Ectodermal cell (in vitro differentiated cells): ENCODE data around the gene DACH1.

Experiments used
- H3K27ac ChIP-seq: 2 replicates; pipeline ENCODE4 v1.7.0; 2013; ENCODE audit warnings: mild to moderate bottlenecking, low read depth, low read length; ENCODE audit not compliant: insufficient read depth, poor library complexity, severe bottlenecking
- H3K27me3 ChIP-seq: 2 replicates; pipeline ENCODE4 v1.7.0; 2013; ENCODE audit warnings: mild to moderate bottlenecking, low read length; ENCODE audit not compliant: insufficient read depth, control insufficient read depth, poor library complexity, severe bottlenecking
- H3K36me3 ChIP-seq: one replicate; pipeline ENCODE4 v1.7.0; 2013; ENCODE audit warnings: low read length; ENCODE audit not compliant: control insufficient read depth, insufficient read depth
- H3K4me1 ChIP-seq: one replicate; pipeline ENCODE4 v1.7.0; 2013; ENCODE audit warnings: low read length; ENCODE audit not compliant: control insufficient read depth, insufficient read depth
- H3K4me3 ChIP-seq: 2 replicates; pipeline ENCODE4 v1.7.0; 2013; ENCODE audit warnings: low read depth, low read length, control low read depth; ENCODE audit not compliant: insufficient read depth
- H3K9me3 ChIP-seq: 2 replicates; pipeline ENCODE4 v1.7.0; 2013; ENCODE audit warnings: mild to moderate bottlenecking, low read length, moderate library complexity; ENCODE audit not compliant: control insufficient read depth
- WGBS, 2 experiments: methylation state at CpG; one replicate each; pipeline ENCODE4 v1.1.7; 2013; ENCODE audit warnings: missing lambda C conversion rate in 2 of 2; 5-methylcytosine and 5-hydroxymethylcytosine counted together

Gene DACH1

DNA sequence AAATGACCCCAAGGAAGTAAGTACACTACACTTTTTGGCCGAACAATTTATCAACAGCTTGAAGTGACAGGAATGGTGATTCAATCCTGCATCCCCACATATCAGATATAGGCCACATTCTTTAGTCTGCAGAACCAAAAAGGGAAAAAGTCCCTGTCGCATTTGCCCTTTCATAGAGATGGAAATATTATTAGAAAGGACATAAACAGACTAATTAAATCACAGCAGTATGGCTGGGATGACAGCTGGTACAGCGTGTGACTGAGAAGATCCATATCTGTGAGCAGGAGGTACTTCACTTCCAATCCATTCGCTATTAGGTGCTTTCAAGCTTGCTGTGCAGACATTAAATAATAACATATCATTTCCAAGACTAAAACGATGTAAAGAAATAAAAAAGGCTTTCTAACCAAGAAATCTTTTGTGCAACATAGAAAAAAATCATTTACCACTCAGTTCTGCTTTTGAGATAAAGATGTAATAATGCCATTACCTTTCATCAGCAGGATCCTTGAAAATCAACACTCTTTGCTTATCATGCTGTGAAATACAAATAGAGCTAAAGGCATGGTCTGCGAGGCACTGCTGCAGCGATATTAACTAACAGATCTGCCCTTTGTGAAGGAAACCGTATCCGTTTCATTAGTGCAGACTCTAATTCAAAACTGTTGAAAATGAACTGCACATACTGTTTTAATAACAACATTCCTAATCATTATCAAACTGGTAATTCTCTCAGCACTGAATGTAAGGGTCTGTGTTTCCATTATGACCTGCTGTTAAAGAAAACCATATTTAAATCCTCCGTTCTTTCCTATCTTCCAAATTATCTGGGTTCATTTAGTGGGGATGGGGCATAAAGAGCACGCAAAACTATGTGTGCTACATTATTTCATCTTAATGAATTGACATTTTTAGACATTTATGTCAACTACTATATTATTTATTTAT is 245.6 kb downstream of the DACH1 start:
- no peaks in the 10 kb centered on the region for H3K27me3 ChIP-seq
- 64 to 74% methylated on average over 7 to 11 of the region's 11 CpGs for WGBS, 2 experiments
- no peaks in the 10 kb centered on the region for H3K36me3 ChIP-seq
- H3K9me3 ChIP-seq, result no peaks in the 10 kb centered on the region
- H3K4me1 ChIP-seq, result no peaks in the 10 kb centered on the region
- H3K4me3 ChIP-seq, result no peak overlapping the region
- H3K27ac ChIP-seq, result peak overlapping the region; percentile 33

GRCh38 chr13:71619096-71619495 is 247.9 kb downstream of the DACH1 start:
- no peaks in the 10 kb centered on the region for H3K36me3 ChIP-seq
- H3K4me1 ChIP-seq, result no peaks in the 10 kb centered on the region
- H3K4me3 ChIP-seq, result no peak overlapping the region
- no peaks in the 10 kb centered on the region for H3K9me3 ChIP-seq
- H3K27me3 ChIP-seq, result no peaks in the 10 kb centered on the region
- no peak overlapping the region for H3K27ac ChIP-seq

DNA sequence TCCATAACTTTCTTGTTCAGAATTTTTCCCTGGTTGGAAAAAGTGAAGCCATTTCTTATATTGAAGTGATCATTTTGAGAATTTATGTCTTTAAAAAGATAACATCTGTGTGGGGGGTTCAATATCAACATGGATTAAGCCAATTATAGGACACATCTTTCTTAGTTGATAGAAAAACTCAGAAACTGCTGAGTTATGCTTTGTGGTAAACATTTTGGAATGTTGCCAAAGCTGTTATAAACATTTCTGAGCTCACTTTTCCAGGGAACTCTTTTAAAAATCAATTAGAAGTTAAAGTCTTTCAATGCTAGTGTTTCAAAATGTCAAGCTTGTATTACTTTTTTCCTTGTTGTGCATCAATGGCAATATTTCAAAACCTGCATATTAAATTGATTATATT is 248.8 kb downstream of the DACH1 start:
- Histone ChIP-seq H3K4me3 (no peak overlapping the region), H3K27me3 (no peaks in the 10 kb centered on the region), H3K9me3 (no peaks in the 10 kb centered on the region), H3K27ac (no peak overlapping the region), H3K36me3 (no peaks in the 10 kb centered on the region), H3K4me1 (no peaks in the 10 kb centered on the region)

GRCh38 chr13:71617265-71617664 is 249.7 kb downstream of the DACH1 start:
- Histone ChIP-seq H3K4me3 (no peak overlapping the region), H3K9me3 (no peaks in the 10 kb centered on the region), H3K4me1 (no peaks in the 10 kb centered on the region), H3K27ac (no peak overlapping the region), H3K36me3 (no peaks in the 10 kb centered on the region), H3K27me3 (no peaks in the 10 kb centered on the region)
- WGBS, 2 experiments, result 93 to 100% methylated on average over 1 of the region's 1 CpG

- Histone ChIP-seq H3K9me3 (no peaks in the 10 kb centered on the region), H3K4me1 (no peaks in the 10 kb centered on the region), H3K27ac (no peak overlapping the region), H3K4me3 (no peak overlapping the region), H3K27me3 (no peaks in the 10 kb centered on the region), H3K36me3 (no peaks in the 10 kb centered on the region)
- whole genome bisulfite sequencing, 2 experiments, result 91 to 92% methylated on average over 6 of the region's 6 CpGs
Measured at GRCh38 chr13:71613066-71613745, 253.8 kb downstream of the DACH1 start.

DNA sequence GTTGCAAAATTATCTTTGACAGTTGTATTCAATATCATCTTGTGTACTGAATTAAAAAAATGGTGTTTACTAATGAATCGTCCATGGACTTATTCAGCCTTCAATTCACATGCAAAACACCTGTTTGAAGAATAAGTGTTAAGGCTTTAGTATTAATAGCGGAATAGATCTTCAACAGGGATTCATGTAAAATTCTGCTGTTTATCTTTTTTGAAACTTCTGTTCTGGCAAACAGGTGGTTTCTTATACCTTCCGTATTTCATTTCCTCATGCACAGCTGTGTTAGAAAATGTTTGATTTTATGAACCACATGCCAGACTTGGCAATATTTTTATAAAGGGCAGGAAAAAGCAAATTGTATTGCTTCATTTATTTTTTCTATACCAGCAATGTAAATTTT is 255.7 kb downstream of the DACH1 start:
- no peaks in the 10 kb centered on the region for H3K27me3 ChIP-seq
- H3K27ac ChIP-seq, result no peak overlapping the region
- 97 to 99% methylated on average over 2 to 3 of the region's 3 CpGs for WGBS, 2 experiments
- no peaks in the 10 kb centered on the region for H3K9me3 ChIP-seq
- H3K4me3 ChIP-seq, result no peak overlapping the region
- H3K4me1 ChIP-seq, result no peaks in the 10 kb centered on the region
- H3K36me3 ChIP-seq, result no peaks in the 10 kb centered on the region

GRCh38 chr13:71610876-71611275 is 256.1 kb downstream of the DACH1 start:
- WGBS, 2 experiments, result 90 to 95% methylated on average over 4 to 5 of the region's 5 CpGs
- Histone ChIP-seq H3K36me3 (no peaks in the 10 kb centered on the region), H3K4me1 (no peaks in the 10 kb centered on the region), H3K4me3 (no peak overlapping the region), H3K9me3 (no peaks in the 10 kb centered on the region), H3K27me3 (no peaks in the 10 kb centered on the region), H3K27ac (no peak overlapping the region)

DNA sequence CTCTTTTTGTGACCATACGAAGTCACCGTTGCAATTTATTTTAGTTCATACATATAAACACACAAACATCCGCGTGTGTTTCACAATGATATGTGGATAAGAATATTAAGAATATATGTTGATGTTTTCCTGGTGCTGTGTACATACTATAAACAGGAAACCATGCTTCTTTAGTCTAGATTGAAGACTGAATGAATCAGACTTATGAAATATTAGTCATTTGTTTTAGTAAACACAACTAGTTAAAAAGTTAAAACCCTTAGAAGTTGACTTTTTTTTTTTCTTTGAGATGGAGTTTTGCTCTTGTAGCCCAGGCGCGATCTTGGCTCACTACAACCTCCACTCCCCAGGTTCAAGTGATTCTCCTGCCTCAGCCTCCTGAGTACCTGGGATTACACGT is 257.7 kb downstream of the DACH1 start:
- H3K4me3 ChIP-seq, result no peak overlapping the region
- H3K9me3 ChIP-seq, result no peaks in the 10 kb centered on the region
- H3K27ac ChIP-seq, result no peak overlapping the region
- 97 to 98% methylated on average over 3 to 7 of the region's 7 CpGs for WGBS, 2 experiments
- no peaks in the 10 kb centered on the region for H3K4me1 ChIP-seq
- no peaks in the 10 kb centered on the region for H3K27me3 ChIP-seq
- no peaks in the 10 kb centered on the region for H3K36me3 ChIP-seq

GRCh38 chr13:71607575-71607974 is 259.4 kb downstream of the DACH1 start:
- Histone ChIP-seq H3K27ac (no peak overlapping the region), H3K4me3 (no peak overlapping the region), H3K36me3 (no peaks in the 10 kb centered on the region), H3K4me1 (no peaks in the 10 kb centered on the region), H3K27me3 (no peaks in the 10 kb centered on the region), H3K9me3 (no peaks in the 10 kb centered on the region)
- 67 to 95% methylated on average over 1 of the region's 2 CpGs for WGBS, 2 experiments

GRCh38 chr13:71606818-71607217 is 260.2 kb downstream of the DACH1 start:
- Histone ChIP-seq H3K27ac (no peak overlapping the region), H3K9me3 (no peaks in the 10 kb centered on the region), H3K4me3 (no peak overlapping the region), H3K36me3 (no peaks in the 10 kb centered on the region), H3K4me1 (no peaks in the 10 kb centered on the region), H3K27me3 (no peaks in the 10 kb centered on the region)
